DND-41 (cell line): ENCODE data around the gene MCOLN1.
"Not testable (repeated sequence)": the region's sequence is repeated elsewhere in the genome, so short reads cannot be mapped to it uniquely, and the experiment has no call there.

Source experiments
- ATAC-seq: fragments of 200-7000 bp; cut with Tn5 transposase; 3 replicates; pipeline ENCODE4 v1.9.1; 2021; ENCODE audit warnings: low read depth; ENCODE audit not compliant: insufficient read depth
- DNase-seq: peaks from one replicate; pipeline ENCODE4 v3.0.0-alpha.2; 2020
- H2AFZ ChIP-seq: 2 replicates; pipeline ENCODE4 v1.6.0; 2012; ENCODE audit warnings: low read depth, low read length
- H3K27ac ChIP-seq: 2 replicates; pipeline ENCODE4 v1.5.1; 2012; ENCODE audit warnings: low read length, inconsistent platforms
- H3K27me3 ChIP-seq: fragments of 200-600 bp; sonication (generic); 2 replicates; pipeline ENCODE4 v1.6.0; 2012; ENCODE audit warnings: low read length, mild to moderate bottlenecking, inconsistent platforms; ENCODE audit not compliant: insufficient read depth, poor library complexity
- H3K36me3 ChIP-seq: 2 replicates; pipeline ENCODE4 v1.5.1; 2012; ENCODE audit warnings: low read length, inconsistent platforms; ENCODE audit not compliant: insufficient read depth
- H3K4me1 ChIP-seq: 2 replicates; pipeline ENCODE4 v1.5.1; 2012; ENCODE audit warnings: mild to moderate bottlenecking, low read length; ENCODE audit not compliant: insufficient read depth
- H3K4me2 ChIP-seq: 2 replicates; pipeline ENCODE4 v1.6.0; 2012; ENCODE audit warnings: mild to moderate bottlenecking, moderate library complexity, low read length, inconsistent platforms; ENCODE audit not compliant: insufficient read depth
- H3K4me3 ChIP-seq, 2 experiments: fragments of 200-600 bp in 1 of 2; shearing (Covaris generic) in 1 of 2; 2 replicates each; pipeline ENCODE4 v1.5.1; 2012 to 2016; ENCODE audit warnings: inconsistent platforms in 2 of 2, low read length in 2 of 2, mild to moderate bottlenecking in 2 of 2, low read depth in 1 of 2, moderate library complexity in 1 of 2
- H3K79me2 ChIP-seq: 2 replicates; pipeline ENCODE4 v1.6.0; 2012; ENCODE audit warnings: low read length, inconsistent platforms; ENCODE audit not compliant: insufficient read depth
- H3K9ac ChIP-seq: 2 replicates; pipeline ENCODE4 v1.6.0; 2012; ENCODE audit warnings: low read depth, mild to moderate bottlenecking, inconsistent platforms, low read length, moderate library complexity
- H3K9me3 ChIP-seq: 2 replicates; pipeline ENCODE4 v1.5.1; 2012; ENCODE audit warnings: low read length, moderate library complexity, mild to moderate bottlenecking, inconsistent platforms; ENCODE audit not compliant: insufficient read depth, severe bottlenecking
- H4K20me1 ChIP-seq: 2 replicates; pipeline ENCODE4 v1.6.0; 2012; ENCODE audit warnings: low read length; ENCODE audit not compliant: insufficient read depth
- EZH2 ChIP-seq: IDR thresholded peaks from 3 replicates; pipeline ENCODE4 v1.6.1; 2012; ENCODE audit warnings: borderline replicate concordance, low read depth, mild to moderate bottlenecking, moderate library complexity, low read length, inconsistent platforms; ENCODE audit not compliant: severe bottlenecking
- TF ChIP-seq, protein P1 (sequence below): IDR thresholded peaks from 2 replicates; pipeline ENCODE4 v1.5.1; 2012; ENCODE audit warnings: borderline replicate concordance, low read length, moderate library complexity, mild to moderate bottlenecking; ENCODE audit not compliant: poor library complexity, severe bottlenecking; ENCODE audit errors: extremely low read depth

Gene MCOLN1

DNA sequence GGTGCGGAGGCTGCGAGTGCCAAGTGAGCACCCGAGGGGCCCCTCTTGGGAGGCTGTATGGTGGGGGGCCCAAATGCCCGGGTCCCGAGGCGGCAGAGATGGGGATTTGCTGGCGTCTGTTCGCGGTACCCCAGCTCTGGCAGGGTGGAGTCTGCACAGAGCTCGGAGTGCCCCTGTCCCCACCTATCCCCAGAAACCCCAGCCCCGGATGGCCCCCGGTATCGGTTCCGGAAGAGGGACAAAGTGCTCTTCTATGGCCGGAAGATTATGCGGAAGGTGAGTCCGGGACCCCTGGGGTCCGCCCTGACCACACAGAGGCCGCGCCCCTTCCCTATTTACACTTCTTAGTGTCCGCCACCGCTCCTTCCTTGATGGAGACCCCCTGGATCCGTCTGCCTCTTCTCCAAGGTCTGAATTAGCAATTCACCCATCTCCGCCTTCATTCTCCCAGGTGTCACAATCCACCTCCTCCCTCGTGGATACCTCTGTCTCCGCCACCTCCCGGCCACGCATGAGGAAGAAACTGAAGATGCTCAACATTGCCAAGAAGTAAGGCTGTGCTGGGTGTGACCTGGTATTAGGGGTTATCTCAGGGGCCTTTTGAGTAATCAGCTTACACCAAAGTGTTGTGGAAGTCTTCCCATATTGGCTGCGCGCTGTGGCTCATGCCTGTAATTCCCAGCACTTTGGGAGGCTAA lies 13.7 kb downstream of the MCOLN1 start:
- peak overlapping the region; percentile 90 for H3K4me2 ChIP-seq
- H4K20me1 ChIP-seq: no peaks in the 10 kb centered on the region
- no peak for TF ChIP-seq EZH2
- TF ChIP-seq, protein P1, sequence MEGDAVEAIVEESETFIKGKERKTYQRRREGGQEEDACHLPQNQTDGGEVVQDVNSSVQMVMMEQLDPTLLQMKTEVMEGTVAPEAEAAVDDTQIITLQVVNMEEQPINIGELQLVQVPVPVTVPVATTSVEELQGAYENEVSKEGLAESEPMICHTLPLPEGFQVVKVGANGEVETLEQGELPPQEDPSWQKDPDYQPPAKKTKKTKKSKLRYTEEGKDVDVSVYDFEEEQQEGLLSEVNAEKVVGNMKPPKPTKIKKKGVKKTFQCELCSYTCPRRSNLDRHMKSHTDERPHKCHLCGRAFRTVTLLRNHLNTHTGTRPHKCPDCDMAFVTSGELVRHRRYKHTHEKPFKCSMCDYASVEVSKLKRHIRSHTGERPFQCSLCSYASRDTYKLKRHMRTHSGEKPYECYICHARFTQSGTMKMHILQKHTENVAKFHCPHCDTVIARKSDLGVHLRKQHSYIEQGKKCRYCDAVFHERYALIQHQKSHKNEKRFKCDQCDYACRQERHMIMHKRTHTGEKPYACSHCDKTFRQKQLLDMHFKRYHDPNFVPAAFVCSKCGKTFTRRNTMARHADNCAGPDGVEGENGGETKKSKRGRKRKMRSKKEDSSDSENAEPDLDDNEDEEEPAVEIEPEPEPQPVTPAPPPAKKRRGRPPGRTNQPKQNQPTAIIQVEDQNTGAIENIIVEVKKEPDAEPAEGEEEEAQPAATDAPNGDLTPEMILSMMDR: no peak
- peaks cover 34% of the 10 kb centered on the region for H3K4me1 ChIP-seq
- peak overlapping the region; percentile 73 for H3K9ac ChIP-seq
- ATAC-seq: no peak
- H3K27me3 ChIP-seq: no peaks in the 10 kb centered on the region
- H3K79me2 ChIP-seq: peaks cover 4% of the 10 kb centered on the region; the same call in 1 of the 2 replicates
- peak overlapping the region; percentile 80 for H3K27ac ChIP-seq
- peak overlapping the region; percentile 59 to 75 for H3K4me3 ChIP-seq
- DNase-seq: no peak
- no peaks in the 10 kb centered on the region for H3K9me3 ChIP-seq
- peaks cover 29% of the 10 kb centered on the region for H3K36me3 ChIP-seq
- peak overlapping the region; percentile 94 for H2AFZ ChIP-seq

DNA sequence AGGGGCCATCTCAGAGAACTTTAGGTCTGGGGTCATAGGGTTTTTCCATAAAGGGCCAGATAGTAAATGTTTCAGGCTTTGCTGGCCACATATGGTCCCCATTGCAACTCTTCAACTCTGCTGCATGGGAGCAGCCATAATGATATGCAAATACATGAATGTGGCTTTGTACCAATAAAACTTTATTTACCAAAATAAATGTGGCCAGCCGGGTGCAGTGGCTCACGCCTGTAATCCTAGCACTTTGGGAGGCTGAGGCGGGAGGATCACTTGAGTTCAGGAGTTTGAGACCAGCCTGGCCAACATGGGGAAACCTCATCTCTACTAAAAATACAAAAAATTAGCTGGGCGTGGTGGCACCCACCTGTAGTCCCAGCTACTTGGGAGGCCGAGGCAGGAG lies 16.6 kb downstream of the MCOLN1 start:
- not testable (repeated sequence) for DNase-seq

DNA sequence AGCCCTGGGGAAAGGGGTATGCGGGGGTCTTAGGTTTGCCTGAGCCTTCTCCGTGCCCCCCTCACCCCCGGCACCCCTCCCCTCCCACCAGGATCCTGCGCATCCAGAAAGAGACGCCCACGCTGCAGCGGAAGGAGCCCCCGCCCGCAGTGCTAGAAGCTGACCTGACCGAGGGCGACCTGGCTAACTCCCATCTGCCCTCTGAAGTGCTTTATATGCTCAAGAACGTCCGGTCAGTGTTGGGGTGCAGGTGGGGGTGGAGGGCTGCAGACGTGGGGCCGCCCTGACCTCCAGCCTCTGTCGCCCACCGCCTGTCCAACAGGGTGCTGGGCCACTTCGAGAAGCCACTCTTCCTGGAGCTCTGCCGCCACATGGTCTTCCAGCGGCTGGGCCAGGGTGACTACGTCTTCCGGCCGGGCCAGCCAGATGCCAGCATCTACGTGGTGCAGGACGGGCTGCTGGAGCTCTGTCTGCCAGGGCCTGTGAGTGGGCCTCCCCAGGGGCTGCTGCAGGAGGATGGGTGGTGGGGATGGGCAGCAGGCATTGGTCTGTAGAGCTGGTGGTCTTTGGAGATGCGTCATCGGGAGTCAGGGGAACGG lies 17.5 kb downstream of the MCOLN1 start:
- TF ChIP-seq, protein P1: no peak
- no peak for TF ChIP-seq EZH2
- ATAC-seq: no peak
- Histone ChIP-seq H4K20me1 (no peaks in the 10 kb centered on the region), H3K27me3 (no peaks in the 10 kb centered on the region), H2AFZ (no peak overlapping the region), H3K27ac (no peak overlapping the region), H3K4me3 (no peak overlapping the region), H3K4me1 (peaks cover 12% of the 10 kb centered on the region), H3K9ac (no peak overlapping the region), H3K9me3 (no peaks in the 10 kb centered on the region), H3K4me2 (no peak overlapping the region), H3K36me3 (peaks cover 41% of the 10 kb centered on the region), H3K79me2 (peaks cover 4% of the 10 kb centered on the region; the same call in 1 of the 2 replicates)
- DNase-seq: no peak

More for the DNA sequence above, 16.6 kb downstream of the MCOLN1 start:
- H3K27ac ChIP-seq, H3K4me3 ChIP-seq, H4K20me1 ChIP-seq, H3K9me3 ChIP-seq, H3K9ac ChIP-seq, H3K4me2 ChIP-seq, H2AFZ ChIP-seq, ATAC-seq, H3K79me2 ChIP-seq, H3K27me3 ChIP-seq: not testable (repeated sequence)
- H3K4me1 ChIP-seq: peaks cover 22% of the 10 kb centered on the region
- H3K36me3 ChIP-seq: peaks cover 41% of the 10 kb centered on the region

DNA sequence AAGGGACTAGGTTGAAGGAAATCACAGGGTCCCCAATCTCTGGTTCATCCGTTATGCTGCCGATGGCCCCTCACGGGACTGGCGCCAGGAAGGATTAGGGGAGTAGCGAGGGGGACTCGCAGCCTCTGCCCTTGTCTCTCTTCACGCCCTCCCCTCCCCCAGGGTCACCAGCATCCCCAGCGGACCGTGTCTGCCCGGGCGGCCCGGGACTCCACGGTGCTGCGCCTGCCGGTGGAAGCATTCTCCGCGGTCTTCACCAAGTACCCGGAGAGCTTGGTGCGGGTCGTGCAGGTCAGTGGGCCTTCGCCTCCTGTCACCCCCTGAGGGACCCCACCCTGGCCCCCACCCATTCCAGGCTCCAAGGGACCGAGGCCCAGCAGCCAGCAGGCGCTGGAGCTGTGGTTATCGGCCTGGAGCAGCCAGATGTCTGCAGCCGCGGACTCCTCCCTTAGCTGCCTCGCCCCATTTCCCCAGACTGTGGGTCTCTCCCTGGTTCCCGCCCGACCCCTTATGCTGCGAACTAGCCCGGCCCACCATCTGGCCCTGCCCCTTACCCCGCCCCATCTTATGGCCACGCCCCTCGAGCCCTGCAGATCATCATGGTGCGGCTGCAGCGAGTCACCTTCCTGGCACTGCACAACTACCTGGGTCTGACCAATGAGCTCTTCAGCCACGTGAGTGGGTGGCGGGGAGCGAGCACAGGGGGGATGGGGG lies 18.5 kb downstream of the MCOLN1 start:
- TF ChIP-seq, protein P1: no peak
- no peak for TF ChIP-seq EZH2
- Histone ChIP-seq H3K27ac (no peak overlapping the region), H3K36me3 (peaks cover 41% of the 10 kb centered on the region), H3K79me2 (peaks cover under 1% of the 10 kb centered on the region; the same call in 1 of the 2 replicates), H3K4me1 (peaks cover 7% of the 10 kb centered on the region), H3K27me3 (no peaks in the 10 kb centered on the region), H3K9ac (no peak overlapping the region), H2AFZ (no peak overlapping the region), H3K4me2 (no peak overlapping the region), H3K4me3 (no peak overlapping the region), H3K9me3 (no peaks in the 10 kb centered on the region), H4K20me1 (no peaks in the 10 kb centered on the region)
- DNase-seq (no peak), ATAC-seq (peak; percentile 39; the same call in 2 of the 3 replicates)
